ENCODE measurements around the gene ATG9A. TPM values are rescaled to one million over a fixed set of nuclear protein-coding genes. Genes with fewer than 3 reads are reported as not detected.
A peak's percentile ranks its signal among the peaks of the same experiment; 100 is the strongest.

ATG9A gene
- total and polyA plus RNA-seq, 2 donors (not counting 1 experiment from before 2014, with no cell fraction given) = 41.8 to 65.5 TPM

GRCh38 chr2:219175486-219175885 lies 54.0 kb downstream of the ATG9A start:
- Histone ChIP-seq H2AFZ (ENCODE audit: insufficient read depth, low read depth, low read length, poor library complexity, severe bottlenecking) (no peak overlapping the region), H4K20me1 (ENCODE audit: control insufficient read depth, insufficient read depth, low read length, poor library complexity, severe bottlenecking) (peaks cover 47% of the 10 kb centered on the region), H3K27me3 (replicated peaks in 1 of 4; ENCODE audit: control extremely low read depth in 1 of 4, control insufficient read depth in 3 of 4, insufficient read depth in 4 of 4, low read length in 3 of 4) (no peaks in the 10 kb centered on the region), H3K4me3 (ENCODE audit: control extremely low read depth in 1 of 5, extremely low read depth in 1 of 5, insufficient read depth in 1 of 5, low read depth in 2 of 5, low read length in 4 of 5) (peak overlapping the region; percentile 71 to 97 (median 94)), H3K4me2 (replicated peaks; ENCODE audit: low read depth, low read length, poor library complexity, severe bottlenecking) (peak overlapping the region; percentile 83), H3K9me3 (ENCODE audit: control extremely low read depth in 1 of 3, control insufficient read depth in 2 of 3, insufficient read depth in 1 of 3, low read length in 2 of 3) (no peaks in the 10 kb centered on the region), H3K27ac (ENCODE audit: low read length in 2 of 2) (peak overlapping the region; percentile 94 to 97), H3K79me2 (ENCODE audit: control insufficient read depth, insufficient read depth, low read length) (peaks cover 43% of the 10 kb centered on the region), H3K4me1 (ENCODE audit: control insufficient read depth in 2 of 2, insufficient read depth in 2 of 2, low read length in 2 of 2) (peaks cover 17 to 55% of the 10 kb centered on the region in 2 donors), H3K9ac (ENCODE audit: low read length) (peak overlapping the region; percentile 97), H3K36me3 (replicated peaks in 1 of 2; ENCODE audit: control extremely low read depth in 1 of 2, control insufficient read depth in 1 of 2, extremely low read depth in 1 of 2, insufficient read depth in 2 of 2, low read length in 1 of 2) (peaks cover 3 to 53% of the 10 kb centered on the region in 2 experiments)
- CTCF ChIA-PET = interaction anchor here (0.8 to 8.6 kb wide), 14 partner anchors 9 to 299 kb away, joined by 3 to 136 read pairs (median 10); partner anchors contain the start of genes ABCB6, ANKZF1, ATG9A and DNAJB2
- peak overlapping the region; percentile 65 for H3K27ac Mint-ChIP-seq
- no peaks in the 10 kb centered on the region for H3K9me3 Mint-ChIP-seq (ENCODE audit: insufficient read depth)
- 87% methylated on average over 6 of the region's 7 CpGs for WGBS (ENCODE audit: insufficient coverage)
- H3K4me3 Mint-ChIP-seq = peak overlapping the region; percentile 99
- intact Hi-C loops (cut with micrococcal nuclease) = loop anchor here (5.0 kb wide), 2 partner anchors 322 to 958 kb away; partner anchors contain the start of genes ARPC2 and GMPPA
- DNase-seq (no peak), ATAC-seq (ENCODE audit: low read depth) (no peak)
- TF ChIP-seq CTCF (IDR thresholded peaks at IDR 0.05) (no peak), EZH2 (IDR thresholded peaks at IDR 0.05; ENCODE audit: borderline replicate concordance, insufficient read depth, low read depth, low read length, poor library complexity, severe bottlenecking) (no peak)
- H3K4me1 Mint-ChIP-seq = peaks cover 42% of the 10 kb centered on the region
- POLR2A ChIA-PET = interaction anchor here (0.5 to 4.0 kb wide), 10 partner anchors 16 to 212 kb away, joined by 3 to 46 read pairs (median 10); partner anchors contain the start of genes ANKZF1, ATG9A, DNAJB2 and DNPEP
- no peaks in the 10 kb centered on the region for H3K27me3 Mint-ChIP-seq

- Histone ChIP-seq H3K4me1 (ENCODE audit: control insufficient read depth in 2 of 2, insufficient read depth in 2 of 2, low read length in 2 of 2) (peaks cover 17 to 49% of the 10 kb centered on the region in 2 donors), H4K20me1 (ENCODE audit: control insufficient read depth, insufficient read depth, low read length, poor library complexity, severe bottlenecking) (peaks cover 42% of the 10 kb centered on the region), H3K36me3 (replicated peaks in 1 of 2; ENCODE audit: control extremely low read depth in 1 of 2, control insufficient read depth in 1 of 2, extremely low read depth in 1 of 2, insufficient read depth in 2 of 2, low read length in 1 of 2) (peaks cover 3 to 46% of the 10 kb centered on the region in 2 experiments), H3K4me3 (ENCODE audit: control extremely low read depth in 1 of 5, extremely low read depth in 1 of 5, insufficient read depth in 1 of 5, low read depth in 2 of 5, low read length in 4 of 5) (no peak overlapping the region), H3K79me2 (ENCODE audit: control insufficient read depth, insufficient read depth, low read length) (peaks cover 40% of the 10 kb centered on the region), H3K9ac (ENCODE audit: low read length) (no peak overlapping the region), H3K27me3 (replicated peaks in 1 of 4; ENCODE audit: control extremely low read depth in 1 of 4, control insufficient read depth in 3 of 4, insufficient read depth in 4 of 4, low read length in 3 of 4) (no peaks in the 10 kb centered on the region), H3K9me3 (ENCODE audit: control extremely low read depth in 1 of 3, control insufficient read depth in 2 of 3, insufficient read depth in 1 of 3, low read length in 2 of 3) (no peaks in the 10 kb centered on the region), H2AFZ (ENCODE audit: insufficient read depth, low read depth, low read length, poor library complexity, severe bottlenecking) (no peak overlapping the region), H3K4me2 (replicated peaks; ENCODE audit: low read depth, low read length, poor library complexity, severe bottlenecking) (no peak overlapping the region), H3K27ac (ENCODE audit: low read length in 2 of 2) (peak overlapping the region in 1 of 2 donors; percentile 2)
- peak overlapping the region; percentile 59 for H3K27ac Mint-ChIP-seq
- H3K27me3 Mint-ChIP-seq = no peaks in the 10 kb centered on the region
- no peak for ATAC-seq (ENCODE audit: low read depth)
- H3K4me3 Mint-ChIP-seq = peak overlapping the region; percentile 38
- H3K4me1 Mint-ChIP-seq = peaks cover 39% of the 10 kb centered on the region
- peak; percentile 8 for DNase-seq
- TF ChIP-seq CTCF (IDR thresholded peaks at IDR 0.05) = no peak
- no peak for TF ChIP-seq EZH2 (IDR thresholded peaks at IDR 0.05; ENCODE audit: borderline replicate concordance, insufficient read depth, low read depth, low read length, poor library complexity, severe bottlenecking)
- WGBS (ENCODE audit: insufficient coverage) = 94% methylated on average over 4 of the region's 7 CpGs
- no peaks in the 10 kb centered on the region for H3K9me3 Mint-ChIP-seq (ENCODE audit: insufficient read depth)
- POLR2A ChIA-PET = interaction anchor here (1.4 to 4.0 kb wide), 3 partner anchors 32 to 105 kb away, joined by 4 to 46 read pairs (median 39); partner anchors contain the start of genes DNAJB2 and ZFAND2B
- intact Hi-C loops (cut with micrococcal nuclease) = loop anchor here (5.0 kb wide), 2 partner anchors 322 to 958 kb away; partner anchors contain the start of genes ARPC2 and GMPPA
- CTCF ChIA-PET = interaction anchor here (0.8 to 8.6 kb wide), 7 partner anchors 8 to 122 kb away, joined by 3 to 136 read pairs (median 13); partner anchors contain the start of genes ABCB6 and ZFAND2B
Measured at GRCh38 chr2:219174801-219175200, 54.6 kb downstream of the ATG9A start.
